Measurements from ENCODE around the gene ANTXRL.
"Not testable (repeated sequence)": the region's sequence is repeated elsewhere in the genome, so short reads cannot be mapped to it uniquely, and the experiment has no call there.

DNA sequence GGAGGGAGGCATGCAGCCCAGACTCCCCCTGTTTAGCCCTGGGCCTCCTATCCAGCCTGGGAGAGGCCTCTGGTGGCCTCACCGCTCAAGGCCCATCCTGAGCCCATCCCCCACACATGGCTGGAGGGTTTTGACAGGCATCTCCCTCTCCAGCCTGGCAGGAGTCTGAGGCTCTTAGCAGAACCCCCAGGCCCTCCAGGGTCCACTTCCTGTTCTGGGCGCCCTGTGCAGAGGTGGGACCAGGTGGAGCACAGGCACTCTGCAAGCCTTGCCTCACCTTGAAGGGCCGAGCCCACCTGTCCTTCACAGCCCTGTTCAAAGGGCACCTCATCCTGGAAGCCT lies 13.5 kb downstream of the ANTXRL start:
- TF ChIP-seq CTCF, POLR2A, EP300 (IDR thresholded peaks at IDR 0.05): not testable (repeated sequence)
